ENCODE results near the gene RAB3GAP1. TPM values are rescaled to one million over a fixed set of nuclear protein-coding genes. Genes with fewer than 3 reads are reported as not detected.

RAB3GAP1 gene
- total RNA-seq, 1 experiment from 2014 or later: 38.6 TPM

- H3K36me3 ChIP-seq (ENCODE audit: control insufficient read depth, insufficient read depth, low read length): no peaks in the 10 kb centered on the region
- no peak overlapping the region for H3K27ac ChIP-seq (ENCODE audit: low read length)
- in situ Hi-C loops (cut with HindIII; ENCODE audit: low pct_unique_long_range_greater_than_20kb, low sequenced_read_pairs) (no loop called here), intact Hi-C loops (cut with micrococcal nuclease; ENCODE audit: unreplicated experiment) (no loop called here)
- TF ChIP-seq, protein P1, sequence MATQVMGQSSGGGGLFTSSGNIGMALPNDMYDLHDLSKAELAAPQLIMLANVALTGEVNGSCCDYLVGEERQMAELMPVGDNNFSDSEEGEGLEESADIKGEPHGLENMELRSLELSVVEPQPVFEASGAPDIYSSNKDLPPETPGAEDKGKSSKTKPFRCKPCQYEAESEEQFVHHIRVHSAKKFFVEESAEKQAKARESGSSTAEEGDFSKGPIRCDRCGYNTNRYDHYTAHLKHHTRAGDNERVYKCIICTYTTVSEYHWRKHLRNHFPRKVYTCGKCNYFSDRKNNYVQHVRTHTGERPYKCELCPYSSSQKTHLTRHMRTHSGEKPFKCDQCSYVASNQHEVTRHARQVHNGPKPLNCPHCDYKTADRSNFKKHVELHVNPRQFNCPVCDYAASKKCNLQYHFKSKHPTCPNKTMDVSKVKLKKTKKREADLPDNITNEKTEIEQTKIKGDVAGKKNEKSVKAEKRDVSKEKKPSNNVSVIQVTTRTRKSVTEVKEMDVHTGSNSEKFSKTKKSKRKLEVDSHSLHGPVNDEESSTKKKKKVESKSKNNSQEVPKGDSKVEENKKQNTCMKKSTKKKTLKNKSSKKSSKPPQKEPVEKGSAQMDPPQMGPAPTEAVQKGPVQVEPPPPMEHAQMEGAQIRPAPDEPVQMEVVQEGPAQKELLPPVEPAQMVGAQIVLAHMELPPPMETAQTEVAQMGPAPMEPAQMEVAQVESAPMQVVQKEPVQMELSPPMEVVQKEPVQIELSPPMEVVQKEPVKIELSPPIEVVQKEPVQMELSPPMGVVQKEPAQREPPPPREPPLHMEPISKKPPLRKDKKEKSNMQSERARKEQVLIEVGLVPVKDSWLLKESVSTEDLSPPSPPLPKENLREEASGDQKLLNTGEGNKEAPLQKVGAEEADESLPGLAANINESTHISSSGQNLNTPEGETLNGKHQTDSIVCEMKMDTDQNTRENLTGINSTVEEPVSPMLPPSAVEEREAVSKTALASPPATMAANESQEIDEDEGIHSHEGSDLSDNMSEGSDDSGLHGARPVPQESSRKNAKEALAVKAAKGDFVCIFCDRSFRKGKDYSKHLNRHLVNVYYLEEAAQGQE (IDR thresholded peaks at IDR 0.05; ENCODE audit: insufficient read depth in 1 of 2, low read depth in 2 of 2, low read length in 1 of 2): no peak
- TF ChIP-seq CTCF (IDR thresholded peaks at IDR 0.05): peak; percentile 64
- no peak overlapping the region for H3K4me3 ChIP-seq (ENCODE audit: low read depth in 2 of 2, low read length in 2 of 2)
- ChIA-PET CTCF (no interaction called here), POLR2A (no interaction called here)
- no peaks in the 10 kb centered on the region for H3K9me3 ChIP-seq (ENCODE audit: control insufficient read depth, insufficient read depth, low read depth, low read length)
- DNase-seq (ENCODE audit: low read depth, low spot score): no peak
- H3K4me1 ChIP-seq (ENCODE audit: control insufficient read depth, insufficient read depth, low read length): no peaks in the 10 kb centered on the region; the same call in 1 of the 2 replicates
- no peak for ATAC-seq
- no TSS peak for BruUV-seq (replicated peaks)
- peaks cover 10% of the 10 kb centered on the region; the same call in 1 of the 2 replicates for H3K27me3 ChIP-seq (ENCODE audit: control insufficient read depth, insufficient read depth, low read length)
Measured at GRCh38 chr2:135043345-135043744, 8.7 kb upstream of the RAB3GAP1 start.

GRCh38 chr2:135047300-135047699 is 4.8 kb upstream of the RAB3GAP1 start, which contains the start of gene MAP3K19:
TSS of gene MAP3K19 (minus strand) at chr2:135047447. CDS start at chr2:135024647, 22,800 bp downstream.
- no peak for DNase-seq (ENCODE audit: low read depth, low spot score)
- intact Hi-C loops (cut with micrococcal nuclease; ENCODE audit: unreplicated experiment): no loop called here
- Histone ChIP-seq H3K9me3 (ENCODE audit: control insufficient read depth, insufficient read depth, low read depth, low read length) (no peaks in the 10 kb centered on the region), H3K4me1 (ENCODE audit: control insufficient read depth, insufficient read depth, low read length) (peaks cover 3% of the 10 kb centered on the region), H3K4me3 (ENCODE audit: low read depth in 2 of 2, low read length in 2 of 2) (no peak within 1 kb of the TSS), H3K27ac (ENCODE audit: low read length) (no peak within 1 kb of the TSS), H3K27me3 (ENCODE audit: control insufficient read depth, insufficient read depth, low read length) (peaks cover 10% of the 10 kb centered on the region; the same call in 1 of the 2 replicates), H3K36me3 (ENCODE audit: control insufficient read depth, insufficient read depth, low read length) (peaks cover under 1% of the 10 kb centered on the region; the same call in 1 of the 2 replicates)
- in situ Hi-C loops (cut with HindIII; ENCODE audit: low pct_unique_long_range_greater_than_20kb, low sequenced_read_pairs): no loop called here
- ChIA-PET POLR2A (no interaction called here), CTCF (no interaction called here)
- no TSS peak for BruUV-seq (replicated peaks)
- TF ChIP-seq POLR2AphosphoS5 (IDR thresholded peaks at IDR 0.05; ENCODE audit: low read depth, low read length) (no peak), CTCF (IDR thresholded peaks at IDR 0.05) (no peak), TCF7L2 (IDR thresholded peaks at IDR 0.05; ENCODE audit: low read depth, low read length) (no peak), SIN3A (IDR thresholded peaks at IDR 0.05; ENCODE audit: borderline replicate concordance, insufficient read depth, low read depth, low read length) (no peak)
- TF ChIP-seq, protein P1 (IDR thresholded peaks at IDR 0.05; ENCODE audit: insufficient read depth in 1 of 2, low read depth in 2 of 2, low read length in 1 of 2): no peak
- no peak for ATAC-seq
